HG02840 (cell line): ENCODE measurements around the gene ATIC.
"Not testable (repeated sequence)": the region's sequence is repeated elsewhere in the genome, so short reads cannot be mapped to it uniquely, and the experiment has no call there.

ENCODE experiments used
- ATAC-seq: cut with Tn5 transposase; IDR thresholded peaks from one replicate; pipeline ENCODE4 v1.9.1; 2021; ENCODE audit warnings: mild to moderate bottlenecking, moderate library complexity, moderate number of reproducible peaks; ENCODE audit not compliant: unreplicated experiment, low FRiP score

ATIC gene

GRCh38 chr2:215311625-215312396 is at the start of gene ATIC:
Gene ATIC, plus strand, starts transcription at chr2:215312059. Its CDS starts 84 bp downstream, at chr2:215312143.
- peak; percentile 100 for ATAC-seq

DNA sequence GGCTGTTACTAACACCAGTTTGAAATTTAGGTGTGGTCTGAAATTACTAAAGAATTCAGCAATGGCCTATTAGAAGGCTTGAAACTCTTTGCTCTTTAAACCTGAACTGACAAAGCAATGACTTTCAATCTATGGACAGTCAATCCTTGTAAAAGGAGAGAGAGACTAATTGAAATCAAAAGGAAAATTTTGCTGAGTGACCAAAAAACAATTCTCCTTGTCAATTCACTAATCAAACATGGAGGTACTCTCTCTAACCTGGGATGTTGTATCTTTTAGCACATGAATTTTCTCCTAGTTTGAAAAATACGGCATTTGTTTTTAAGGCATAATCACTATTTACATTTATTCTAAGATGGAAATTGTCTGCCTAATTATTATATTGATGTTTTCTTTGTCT is 49.6 kb upstream of the ATIC start:
- no peak for ATAC-seq

DNA sequence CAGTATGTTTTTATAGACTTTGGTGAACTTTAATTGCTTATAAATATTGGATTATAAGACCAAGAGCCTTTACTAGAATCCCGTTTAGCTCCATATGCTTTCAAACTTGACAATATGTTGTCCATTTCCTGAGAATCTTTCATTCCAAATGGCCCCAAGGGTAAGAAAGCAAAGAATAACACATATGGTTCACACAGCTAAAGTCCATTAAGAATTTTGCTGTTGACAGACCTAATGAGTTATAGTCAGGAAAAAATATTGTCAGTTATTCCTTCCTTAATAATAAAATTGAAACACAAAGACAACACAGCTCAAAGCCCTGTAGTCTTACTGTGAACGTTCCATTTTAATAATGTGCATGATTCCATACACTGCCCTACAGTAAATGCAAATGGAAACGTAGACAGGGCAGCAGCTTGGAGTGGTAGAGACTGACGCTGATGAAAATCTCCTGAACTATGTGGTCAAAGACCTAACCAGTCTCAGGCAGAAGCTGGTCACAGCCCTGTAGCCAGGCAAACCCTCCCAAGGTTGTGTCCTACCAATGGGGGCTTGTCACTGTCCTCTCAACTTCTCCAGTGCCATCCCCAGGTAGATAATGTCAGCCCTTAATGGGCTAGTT is 49.0 kb upstream of the ATIC start:
- no peak for ATAC-seq

DNA sequence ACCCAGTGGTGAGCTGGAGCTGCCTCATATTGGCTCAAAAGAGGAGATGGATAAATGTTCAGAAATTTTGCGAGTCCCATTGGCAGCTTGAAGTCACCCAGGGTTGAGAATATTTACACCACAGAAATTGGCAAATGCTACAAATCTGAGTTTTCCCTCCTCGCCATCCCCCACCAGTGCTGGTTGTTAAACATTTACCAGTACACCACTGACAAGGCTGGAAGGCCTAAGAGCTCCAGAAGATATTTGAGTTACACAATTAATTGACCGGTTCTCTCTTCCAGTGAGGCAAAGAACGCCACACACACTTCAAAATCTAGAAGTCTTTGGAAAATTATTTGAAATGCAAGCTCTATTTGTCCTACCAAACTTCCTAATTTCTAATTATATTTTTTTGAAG is 47.5 kb upstream of the ATIC start:
- no peak for ATAC-seq

GRCh38 chr2:215269397-215270117 is 42.3 kb upstream of the ATIC start:
- no peak for ATAC-seq

GRCh38 chr2:215270118-215270451 is 41.8 kb upstream of the ATIC start:
- ATAC-seq: no peak

DNA sequence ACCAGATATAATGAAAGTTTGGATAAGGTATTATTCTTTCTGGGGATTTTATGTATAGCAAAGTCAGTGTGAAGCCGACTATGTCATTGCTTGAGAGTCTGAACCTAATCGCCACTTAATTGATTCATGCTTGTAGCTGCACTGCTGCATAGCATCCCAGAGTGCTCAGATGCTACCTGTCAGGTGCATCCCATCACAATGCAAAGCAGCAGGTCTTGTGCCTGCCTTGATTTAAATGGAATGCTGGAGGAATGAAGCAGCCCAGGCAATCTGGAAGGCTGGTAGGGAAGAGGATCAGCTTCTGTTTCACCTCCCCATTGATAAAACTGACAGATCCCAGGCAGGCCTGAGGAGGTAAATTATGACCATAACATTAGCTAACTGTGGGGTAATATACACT is 40.4 kb upstream of the ATIC start:
- no peak for ATAC-seq

DNA sequence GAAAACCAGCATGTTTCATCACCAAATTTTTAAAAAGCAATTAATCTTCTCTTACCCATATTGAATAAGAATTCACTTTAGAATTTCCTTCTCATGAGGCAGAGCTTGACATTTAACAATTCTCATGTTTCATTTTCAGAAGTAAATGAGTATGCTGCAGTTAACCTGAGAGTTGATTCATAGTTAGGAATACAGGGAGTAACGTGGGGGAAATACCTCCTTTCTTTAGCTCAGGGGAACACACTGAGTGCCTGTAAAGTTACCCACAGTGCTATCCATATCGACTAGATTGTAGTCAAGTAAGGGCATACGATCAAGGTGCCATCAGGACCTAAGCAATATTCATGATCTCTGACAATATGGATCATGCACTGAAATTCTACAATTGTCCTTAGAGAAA is 38.9 kb upstream of the ATIC start:
- ATAC-seq: no peak

GRCh38 chr2:215274829-215275228 is 37.0 kb upstream of the ATIC start:
- no peak for ATAC-seq

DNA sequence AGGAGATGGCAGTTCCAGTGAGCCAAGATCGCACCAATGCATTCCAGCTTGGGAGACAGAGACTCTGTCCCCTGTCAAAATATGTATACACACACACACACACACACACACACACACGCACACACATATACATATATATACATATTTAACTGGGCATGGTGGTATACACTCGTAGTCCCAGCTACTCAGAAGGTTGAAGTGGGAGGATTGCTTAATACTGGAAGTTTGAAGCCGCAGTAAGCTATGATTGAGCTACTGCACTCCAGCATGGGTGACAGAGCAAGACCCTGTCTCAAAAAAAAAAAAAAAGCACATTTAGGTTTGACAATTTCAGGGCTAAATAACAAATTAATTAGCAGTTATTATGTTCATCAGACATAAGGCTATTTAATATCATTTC is 36.0 kb upstream of the ATIC start:
- ATAC-seq: no peak

- ATAC-seq: no peak
Observed at GRCh38 chr2:215277944-215278343, 33.9 kb upstream of the ATIC start.

GRCh38 chr2:215280326-215280725 is 31.5 kb upstream of the ATIC start:
- ATAC-seq: no peak

- no peak for ATAC-seq
Observed at GRCh38 chr2:215283221-215283620, 28.6 kb upstream of the ATIC start.

DNA sequence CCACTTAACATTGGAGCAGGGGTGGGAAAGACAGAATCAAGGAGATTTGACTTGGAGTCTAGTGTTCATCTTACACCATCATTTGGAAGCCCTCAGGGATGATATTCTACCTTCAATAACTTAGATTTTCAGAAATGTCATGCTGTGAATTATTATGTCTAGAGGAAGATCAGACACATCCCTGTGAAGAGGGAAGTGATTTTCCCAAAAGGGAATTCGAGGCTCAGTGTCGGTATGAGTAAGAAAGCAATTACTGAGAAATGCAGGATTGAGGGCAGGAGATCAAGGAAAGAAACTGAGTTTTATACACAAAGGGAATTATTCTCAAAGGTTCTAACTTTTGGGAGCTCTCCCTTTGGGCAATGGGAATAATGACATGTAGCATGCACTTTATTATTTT is 25.6 kb upstream of the ATIC start:
- ATAC-seq: no peak

GRCh38 chr2:215288112-215288815 is 23.6 kb upstream of the ATIC start:
- ATAC-seq: no peak

DNA sequence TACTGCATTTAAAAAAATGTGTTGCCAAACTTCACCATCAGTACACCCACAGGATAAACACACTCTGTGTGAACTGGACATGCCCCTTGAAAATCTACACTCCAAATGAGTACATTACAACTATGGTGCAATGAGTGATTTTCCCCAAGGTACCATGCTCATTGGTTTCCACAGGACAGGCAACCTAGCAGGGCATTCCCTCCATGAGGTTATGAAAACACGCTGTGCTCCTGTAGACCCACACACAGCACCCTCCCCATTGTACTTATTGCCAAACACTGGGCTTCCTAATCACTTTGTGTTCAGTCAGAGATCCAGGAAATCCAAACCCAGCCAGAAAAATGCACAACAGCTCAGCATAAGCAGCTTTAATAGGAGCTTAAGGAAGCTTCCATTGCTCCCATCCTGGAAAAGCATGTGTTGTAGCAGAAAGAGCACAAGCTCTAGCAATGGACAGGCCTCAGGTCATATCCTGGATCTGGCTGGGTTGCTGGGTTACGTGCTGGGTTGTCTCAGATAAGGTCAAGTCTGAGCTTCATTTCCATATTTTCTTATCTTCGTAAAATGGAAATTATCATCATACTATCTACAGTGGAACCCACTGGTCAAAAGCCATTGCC is 20.8 kb upstream of the ATIC start:
- ATAC-seq: no peak

GRCh38 chr2:215293879-215294278 is 18.0 kb upstream of the ATIC start:
- ATAC-seq: no peak

GRCh38 chr2:215299337-215299859 is 12.5 kb upstream of the ATIC start:
- ATAC-seq: no peak

DNA sequence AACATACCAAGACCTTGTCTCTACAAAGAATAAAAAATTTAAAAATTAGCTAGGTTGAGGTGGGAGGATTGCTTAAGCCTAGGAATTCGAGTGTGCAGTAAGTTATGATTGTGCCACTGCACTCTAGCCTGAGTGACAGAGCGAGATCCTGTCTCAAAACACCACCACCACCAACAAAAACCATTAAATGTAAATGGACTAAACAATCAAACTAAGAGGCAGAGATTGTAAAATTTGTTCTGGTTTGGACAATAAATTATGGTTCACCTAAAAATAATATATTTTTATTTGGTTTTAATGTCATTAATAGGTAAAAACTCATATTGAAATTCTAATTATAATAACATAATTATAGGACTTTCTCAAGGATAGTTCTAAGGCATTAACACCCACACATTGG is 9.9 kb upstream of the ATIC start:
- no peak for ATAC-seq

DNA sequence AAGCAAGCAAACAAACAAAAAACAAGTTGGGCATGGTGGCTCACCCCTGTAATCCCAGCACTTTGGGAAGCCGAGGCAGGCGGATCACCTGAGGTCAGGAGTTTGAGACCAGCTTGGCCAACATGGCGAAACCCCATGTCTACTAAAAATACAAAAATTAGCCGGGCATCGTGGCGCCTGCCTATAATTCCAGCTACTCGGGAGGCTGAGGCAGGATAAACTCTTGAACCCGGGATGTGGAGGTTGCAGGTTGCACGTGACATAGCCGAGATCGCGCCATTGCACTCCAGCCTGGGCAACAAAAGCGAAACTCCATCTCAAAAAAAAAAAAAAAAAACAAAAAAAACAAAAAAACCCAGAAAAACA is 617 bp upstream of the ATIC start:
- ATAC-seq: not testable (repeated sequence)

DNA sequence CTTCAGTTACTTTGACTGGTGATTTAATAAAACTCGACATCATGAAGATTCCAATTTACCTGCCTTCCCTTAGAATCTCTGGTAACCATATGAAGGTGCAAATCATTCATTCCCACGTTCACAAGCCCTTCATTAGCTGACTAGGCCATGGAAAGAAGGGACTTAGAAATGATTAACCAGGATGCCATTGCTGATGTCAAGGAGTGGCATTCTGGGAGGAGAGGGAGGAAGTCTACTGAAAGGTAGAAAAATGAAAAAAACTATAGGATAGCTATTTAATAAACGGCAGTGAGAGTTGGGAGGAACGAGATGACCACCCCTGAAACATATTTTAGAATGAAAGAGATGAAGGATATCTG is 1.4 kb downstream of the ATIC start:
- ATAC-seq: no peak
